ACC112 (cell line): ENCODE results near the gene PDILT.

ENCODE experiments used
- H2AFZ ChIP-seq: fragments of 200-600 bp; sonication (generic); one replicate; pipeline ENCODE4 v1.6.0; 2017; ENCODE audit warnings: antibody characterized with exemption, low read length; ENCODE audit not compliant: unreplicated experiment
- H3K27ac ChIP-seq: fragments of 200-600 bp; sonication (generic); 2 replicates; pipeline ENCODE4 v1.5.1; 2014; ENCODE audit warnings: low read depth, mild to moderate bottlenecking, antibody characterized with exemption, low read length, moderate library complexity
- H3K27me3 ChIP-seq: fragments of 200-600 bp; sonication (generic); 2 replicates; pipeline ENCODE4 v1.6.1; 2014; ENCODE audit warnings: mild to moderate bottlenecking, antibody characterized with exemption, low read length, moderate library complexity, mixed read lengths; ENCODE audit not compliant: insufficient read depth
- H3K36me3 ChIP-seq: fragments of 200-600 bp; sonication (generic); 2 replicates; pipeline ENCODE4 v1.6.1; 2016; ENCODE audit warnings: mild to moderate bottlenecking, antibody characterized with exemption, low read length, moderate library complexity, mixed read lengths; ENCODE audit not compliant: insufficient read depth
- H3K4me1 ChIP-seq: fragments of 200-600 bp; sonication (generic); one replicate; pipeline ENCODE4 v1.6.1; 2016; ENCODE audit warnings: low read length, mixed read lengths; ENCODE audit not compliant: insufficient read depth, unreplicated experiment, control insufficient read depth
- H3K4me3 ChIP-seq: fragments of 200-600 bp; sonication (generic); 2 replicates; pipeline ENCODE4 v1.5.1; 2014; ENCODE audit warnings: mild to moderate bottlenecking, low read depth, low read length
- H3K79me2 ChIP-seq: fragments of 200-600 bp; sonication (generic); one replicate; pipeline ENCODE4 v1.6.0; 2016; ENCODE audit warnings: low read length; ENCODE audit not compliant: control insufficient read depth, unreplicated experiment, insufficient read depth

PDILT gene

DNA sequence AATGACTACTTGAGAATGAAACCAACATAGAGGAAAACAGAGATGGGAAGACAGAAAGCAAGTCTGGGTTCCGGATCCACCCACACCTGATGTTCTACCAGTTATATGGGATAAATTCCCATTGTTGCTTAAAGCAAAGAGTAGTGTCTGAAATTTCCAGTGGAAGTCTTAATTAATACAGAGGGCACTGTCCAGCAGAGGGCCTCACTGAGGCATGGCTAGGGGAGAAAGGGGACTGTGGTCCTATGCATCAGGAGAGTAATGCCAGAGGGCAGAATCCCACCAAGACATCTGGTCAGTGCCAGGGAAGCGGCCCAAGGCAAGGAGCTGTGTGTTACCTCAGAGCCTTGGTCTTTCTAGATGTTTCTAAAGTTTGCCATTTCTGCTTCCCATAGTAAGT is 44.5 kb downstream of the PDILT start:
- Histone ChIP-seq H3K36me3 (no peaks in the 10 kb centered on the region), H3K4me3 (no peak overlapping the region), H3K27ac (no peak overlapping the region)

DNA sequence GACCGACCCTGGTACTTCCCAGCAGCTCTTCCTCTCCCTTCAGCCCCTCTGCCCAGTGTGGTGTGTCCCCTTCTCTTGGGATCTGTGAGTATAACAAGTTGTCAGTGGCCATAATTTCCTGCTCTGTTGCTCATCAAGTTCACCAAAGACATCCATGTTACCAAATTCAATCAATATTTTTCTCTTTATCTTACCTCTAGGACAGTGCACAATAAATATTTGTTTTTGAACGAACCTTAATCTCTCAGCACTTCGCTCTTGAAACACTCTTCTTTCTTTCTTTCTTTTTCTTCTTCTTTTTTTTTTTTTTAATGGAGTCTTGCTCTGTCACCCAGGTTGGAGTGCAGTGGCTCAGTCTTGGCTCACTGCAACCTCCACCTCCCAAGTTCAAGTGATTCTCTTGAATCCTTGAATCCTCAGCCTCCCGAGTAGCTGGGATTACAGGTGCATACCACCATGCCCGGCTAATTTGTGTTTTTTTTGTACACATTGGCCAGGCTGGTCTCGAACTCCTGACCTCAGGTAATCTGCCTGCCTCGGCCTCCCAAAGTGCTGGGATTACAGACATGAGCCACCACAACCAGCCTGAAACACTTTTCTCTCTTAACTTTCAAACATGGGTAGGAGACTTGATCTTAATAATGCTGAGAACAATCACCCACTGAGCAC is 49.3 kb downstream of the PDILT start:
- H3K4me3 ChIP-seq = no peak overlapping the region

More for the DNA sequence above, 44.5 kb downstream of the PDILT start:
- Histone ChIP-seq H3K79me2 (no peaks in the 10 kb centered on the region), H2AFZ (no peak overlapping the region), H3K27me3 (no peaks in the 10 kb centered on the region), H3K4me1 (no peaks in the 10 kb centered on the region)

DNA sequence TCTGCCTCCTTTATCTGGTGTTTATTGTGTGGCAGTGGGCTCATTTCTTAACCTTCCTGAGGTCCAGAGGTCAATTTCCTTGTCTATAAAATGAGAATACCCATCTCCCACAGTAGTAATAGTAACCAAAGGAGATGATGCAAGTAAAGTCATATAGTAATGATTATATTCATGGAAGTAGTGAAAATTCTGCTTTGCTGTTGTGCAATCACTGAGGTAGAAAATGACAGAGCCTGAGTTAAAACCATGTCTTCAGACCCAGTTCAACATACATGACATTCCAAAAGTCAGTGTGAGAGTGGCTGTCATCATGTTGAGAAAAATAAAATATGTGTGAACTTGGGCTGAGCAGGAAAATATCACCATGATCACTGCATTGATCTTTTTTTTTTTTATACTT is 51.2 kb downstream of the PDILT start:
- Histone ChIP-seq H3K4me3 (no peak overlapping the region), H3K27ac (no peak overlapping the region), H3K4me1 (no peaks in the 10 kb centered on the region), H3K27me3 (no peaks in the 10 kb centered on the region), H2AFZ (no peak overlapping the region), H3K36me3 (no peaks in the 10 kb centered on the region), H3K79me2 (no peaks in the 10 kb centered on the region)

More for the DNA sequence above, 49.3 kb downstream of the PDILT start:
- Histone ChIP-seq H3K79me2 (no peaks in the 10 kb centered on the region), H3K27ac (no peak overlapping the region), H3K27me3 (no peaks in the 10 kb centered on the region), H3K36me3 (no peaks in the 10 kb centered on the region), H3K4me1 (no peaks in the 10 kb centered on the region), H2AFZ (no peak overlapping the region)

DNA sequence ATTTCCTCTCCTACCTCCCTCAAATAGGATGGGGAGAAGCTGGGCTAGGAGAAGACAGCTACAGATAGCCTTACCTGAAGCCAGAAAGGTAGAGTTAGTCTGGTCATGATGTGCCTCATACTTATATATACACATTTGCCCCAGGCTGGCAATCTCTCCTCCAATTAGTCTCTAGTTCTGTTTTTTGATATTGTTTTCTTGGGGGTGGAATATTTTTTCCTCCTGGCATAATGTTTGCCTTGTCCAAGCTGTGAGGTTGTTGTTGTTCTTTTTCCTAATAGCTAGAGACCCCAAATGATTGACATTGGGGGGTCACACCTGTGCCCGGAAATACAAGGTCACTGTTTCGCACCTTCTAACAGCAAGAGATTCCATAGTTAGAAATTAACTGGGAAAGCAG is 51.9 kb downstream of the PDILT start, which contains the start of gene UMOD:
Gene UMOD, minus strand, starts transcription at position 101 of the 400 bp plus-strand sequence. CDS start 1,978 bp downstream, outside the sequence.
- H3K27me3 ChIP-seq = no peaks in the 10 kb centered on the region
- no peak within 1 kb of the TSS for H3K27ac ChIP-seq
- no peak within 1 kb of the TSS for H2AFZ ChIP-seq
- no peaks in the 10 kb centered on the region for H3K36me3 ChIP-seq
- no peaks in the 10 kb centered on the region for H3K79me2 ChIP-seq
- no peaks in the 10 kb centered on the region for H3K4me1 ChIP-seq
- H3K4me3 ChIP-seq = no peak within 1 kb of the TSS

DNA sequence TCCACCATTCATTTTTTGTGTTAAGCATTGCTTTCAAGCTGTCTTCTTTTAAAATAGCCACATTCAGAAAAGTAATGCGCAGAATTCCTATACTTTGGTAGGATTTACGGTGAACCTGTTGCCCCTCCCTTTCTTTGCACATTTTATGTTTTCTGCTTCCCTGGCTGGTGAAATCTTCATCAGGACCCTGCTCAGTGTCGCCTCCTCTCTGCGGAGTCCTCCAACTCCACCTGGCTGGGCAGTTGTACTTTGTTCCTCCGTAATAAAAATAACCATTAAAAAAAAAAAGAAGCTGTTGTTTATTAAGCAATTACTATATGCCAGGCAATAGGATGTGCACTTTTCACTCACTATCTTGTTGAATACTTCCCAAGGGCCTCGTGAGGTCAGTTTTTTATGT is 54.9 kb downstream of the PDILT start:
- H3K36me3 ChIP-seq = no peaks in the 10 kb centered on the region
- no peak overlapping the region for H3K27ac ChIP-seq
- H3K27me3 ChIP-seq = no peaks in the 10 kb centered on the region
- H3K4me1 ChIP-seq = no peaks in the 10 kb centered on the region
- no peak overlapping the region for H2AFZ ChIP-seq
- H3K4me3 ChIP-seq = no peak overlapping the region
- no peaks in the 10 kb centered on the region for H3K79me2 ChIP-seq

DNA sequence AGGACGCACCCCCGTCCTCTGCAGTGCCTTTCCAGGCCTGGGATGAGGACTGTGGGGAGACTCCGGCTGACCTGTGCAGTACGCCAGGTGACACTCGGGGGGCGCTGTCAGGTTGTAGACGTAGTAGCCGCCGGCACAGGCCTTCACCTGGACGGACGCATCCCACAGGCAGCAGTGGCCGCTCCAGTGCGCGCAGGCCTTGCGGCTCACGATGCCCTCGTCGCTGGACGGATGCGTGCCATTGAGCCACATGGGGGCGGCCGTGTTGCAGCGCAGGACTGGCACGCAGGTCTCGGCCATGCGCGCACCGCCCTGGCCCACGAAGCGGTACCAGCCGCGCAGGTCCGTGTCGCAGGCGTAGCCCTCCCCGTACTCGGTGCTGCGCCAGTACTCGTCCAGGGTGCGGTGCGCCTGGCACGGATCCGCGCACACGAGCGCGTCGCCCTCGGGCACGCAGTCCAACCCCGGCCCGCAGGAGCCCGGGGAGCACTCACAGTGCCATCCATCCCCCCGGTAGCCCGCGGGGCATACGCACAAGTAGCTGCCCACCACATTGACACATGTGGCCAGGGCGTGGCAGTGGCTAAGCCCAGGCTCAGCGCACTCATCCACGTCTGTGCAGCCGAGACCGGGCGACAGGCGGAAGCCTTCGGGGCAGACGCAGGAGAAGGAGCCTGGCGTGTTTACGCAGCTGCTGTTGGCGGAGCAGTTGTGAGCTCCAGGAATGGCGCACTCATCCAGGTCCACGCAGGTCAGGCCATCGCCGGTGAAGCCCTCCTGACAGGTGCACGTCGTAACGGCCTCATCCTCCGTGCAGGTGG is 56.0 kb downstream of the PDILT start:
- Histone ChIP-seq H3K79me2 (no peaks in the 10 kb centered on the region), H3K27me3 (no peaks in the 10 kb centered on the region), H3K4me3 (no peak overlapping the region), H2AFZ (no peak overlapping the region), H3K27ac (no peak overlapping the region), H3K36me3 (no peaks in the 10 kb centered on the region), H3K4me1 (no peaks in the 10 kb centered on the region)

DNA sequence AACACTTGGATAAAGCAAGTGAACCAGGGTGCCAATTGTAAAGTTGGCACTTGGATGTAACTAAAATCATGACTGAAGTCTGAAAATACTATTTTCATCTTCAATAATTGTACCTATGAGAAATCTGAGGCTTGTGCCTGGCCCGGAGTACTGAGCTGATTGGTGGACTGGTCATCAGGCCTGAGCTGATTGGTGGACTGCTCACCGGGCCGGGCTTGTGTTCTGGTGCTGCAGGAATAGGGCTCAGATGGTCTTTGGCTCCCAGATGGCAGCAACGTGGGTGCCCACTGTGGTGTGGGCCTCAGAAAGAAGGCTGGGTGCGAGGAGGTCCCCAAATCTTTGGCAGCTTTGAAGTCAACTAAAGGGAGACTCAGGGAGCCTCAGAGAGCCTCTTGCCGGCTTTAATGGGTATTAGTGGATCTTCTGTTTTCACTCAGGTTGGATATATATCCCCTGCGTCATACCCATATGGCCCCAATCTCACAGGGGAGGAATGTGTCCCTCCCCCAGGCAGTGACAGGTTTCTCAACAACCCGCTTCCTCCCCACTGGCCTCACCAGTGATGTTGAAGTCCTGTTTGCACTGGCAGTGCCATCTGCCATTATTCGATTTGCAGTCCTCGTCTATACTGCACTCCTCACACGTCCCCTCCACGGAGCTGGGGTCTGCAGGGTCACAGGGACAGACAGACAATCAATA is 56.7 kb downstream of the PDILT start:
- H3K36me3 ChIP-seq = no peaks in the 10 kb centered on the region
- H3K27me3 ChIP-seq = no peaks in the 10 kb centered on the region
- H3K27ac ChIP-seq = no peak overlapping the region
- no peak overlapping the region for H2AFZ ChIP-seq
- no peak overlapping the region for H3K4me3 ChIP-seq
- no peaks in the 10 kb centered on the region for H3K4me1 ChIP-seq
- no peaks in the 10 kb centered on the region for H3K79me2 ChIP-seq

DNA sequence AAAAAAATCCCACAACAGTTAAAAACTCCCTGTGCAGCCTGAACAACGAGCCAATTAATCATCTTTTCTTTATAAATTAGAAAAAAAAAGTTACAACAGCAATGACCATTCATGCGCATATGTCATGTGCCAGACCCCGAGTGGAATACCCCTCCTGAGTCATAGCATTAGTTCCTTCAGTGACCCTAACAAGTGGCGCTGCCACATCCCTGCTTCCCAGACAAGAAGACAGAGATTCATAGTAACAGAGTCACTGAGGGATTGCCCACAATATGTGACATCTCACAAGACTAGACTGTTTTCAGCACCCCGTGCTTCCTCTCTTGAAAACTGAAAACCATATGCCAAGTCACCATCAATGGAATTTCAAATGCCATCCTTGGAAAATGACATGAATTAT is 59.9 kb downstream of the PDILT start:
- Histone ChIP-seq H3K4me1 (no peaks in the 10 kb centered on the region), H2AFZ (no peak overlapping the region), H3K36me3 (no peaks in the 10 kb centered on the region), H3K27ac (no peak overlapping the region), H3K27me3 (no peaks in the 10 kb centered on the region), H3K79me2 (no peaks in the 10 kb centered on the region), H3K4me3 (no peak overlapping the region)

DNA sequence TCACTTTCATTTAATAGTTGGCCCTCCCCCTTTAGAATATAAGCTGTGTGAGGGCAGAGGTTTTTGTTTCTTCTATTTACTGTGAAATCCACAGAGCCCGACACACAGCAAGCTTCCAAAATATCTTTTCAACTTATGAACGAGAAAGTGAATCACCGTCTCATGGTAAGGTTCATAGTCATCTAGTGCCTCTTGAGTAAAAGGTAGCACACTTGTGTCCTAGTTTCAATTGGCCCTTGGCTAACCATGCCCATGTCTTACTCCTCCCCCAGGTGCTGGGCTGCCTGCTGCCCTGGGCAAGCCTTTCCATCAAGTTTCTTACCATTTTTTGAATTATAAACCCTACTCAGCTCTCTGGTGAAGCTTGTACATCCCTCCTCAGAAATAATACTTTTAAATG is 64.8 kb downstream of the PDILT start:
- Histone ChIP-seq H3K4me3 (no peak overlapping the region), H3K27ac (no peak overlapping the region), H3K27me3 (no peaks in the 10 kb centered on the region), H3K79me2 (no peaks in the 10 kb centered on the region), H3K4me1 (no peaks in the 10 kb centered on the region), H3K36me3 (no peaks in the 10 kb centered on the region), H2AFZ (no peak overlapping the region)

DNA sequence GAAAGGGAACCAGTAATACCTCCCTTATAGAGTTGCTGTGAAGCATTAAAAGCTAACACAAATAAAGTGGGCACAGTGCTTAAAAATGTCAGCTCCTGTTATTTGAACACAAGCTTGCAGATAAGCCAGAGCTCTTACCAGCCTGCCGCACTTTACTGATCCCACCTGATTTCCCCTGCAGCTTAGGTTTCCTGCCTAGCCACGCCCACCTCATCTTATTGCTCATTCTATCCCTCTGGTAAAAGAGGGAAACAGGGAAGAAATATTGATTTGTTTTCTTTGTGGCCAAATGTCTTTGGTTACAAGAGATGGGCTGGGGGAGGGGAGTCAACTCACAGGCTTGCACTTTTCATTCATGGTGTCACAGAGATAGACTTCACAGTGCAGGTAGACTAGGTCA is 67.6 kb downstream of the PDILT start:
- Histone ChIP-seq H3K4me3 (no peak overlapping the region), H3K36me3 (no peaks in the 10 kb centered on the region), H3K27me3 (no peaks in the 10 kb centered on the region), H3K79me2 (no peaks in the 10 kb centered on the region), H3K27ac (no peak overlapping the region), H2AFZ (no peak overlapping the region), H3K4me1 (no peaks in the 10 kb centered on the region)
